Mucosa of rectum (tissue), 2 donors: Measurements from ENCODE around the gene MRAS.

Source experiments
- H3K27ac ChIP-seq, 2 donors: one replicate each; pipeline ENCODE4 v1.7.0; 2013; ENCODE audit warnings: inconsistent platforms in 2 of 2, low read depth in 2 of 2, low read length in 2 of 2
- H3K27me3 ChIP-seq, 2 donors: one replicate each; pipeline ENCODE4 v1.7.0; 2013; ENCODE audit warnings: low read length in 2 of 2; ENCODE audit not compliant: control insufficient read depth in 2 of 2, insufficient read depth in 2 of 2
- H3K36me3 ChIP-seq, 2 donors: one replicate each; pipeline ENCODE4 v1.7.0; 2013; ENCODE audit warnings: low read length in 2 of 2; ENCODE audit not compliant: control insufficient read depth in 2 of 2, insufficient read depth in 2 of 2
- H3K4me1 ChIP-seq, 2 donors: one replicate each; pipeline ENCODE4 v1.7.0; 2013; ENCODE audit warnings: low read length in 2 of 2, mild to moderate bottlenecking in 1 of 2; ENCODE audit not compliant: control insufficient read depth in 2 of 2, insufficient read depth in 2 of 2
- H3K4me3 ChIP-seq, 2 donors: one replicate each; pipeline ENCODE4 v1.7.0; 2013; ENCODE audit warnings: low read length in 2 of 2
- H3K9ac ChIP-seq, 2 donors: one replicate each; pipeline ENCODE4 v1.7.0; 2013; ENCODE audit warnings: low read length in 2 of 2, low read depth in 1 of 2, mild to moderate bottlenecking in 1 of 2
- H3K9me3 ChIP-seq, 2 donors: one replicate each; pipeline ENCODE4 v1.7.0; 2013; ENCODE audit warnings: low read length in 2 of 2; ENCODE audit not compliant: control insufficient read depth in 2 of 2
- donor health status: healthy.
- donor health status: Normal muscosa, but diverticular disease.

The MRAS gene

DNA sequence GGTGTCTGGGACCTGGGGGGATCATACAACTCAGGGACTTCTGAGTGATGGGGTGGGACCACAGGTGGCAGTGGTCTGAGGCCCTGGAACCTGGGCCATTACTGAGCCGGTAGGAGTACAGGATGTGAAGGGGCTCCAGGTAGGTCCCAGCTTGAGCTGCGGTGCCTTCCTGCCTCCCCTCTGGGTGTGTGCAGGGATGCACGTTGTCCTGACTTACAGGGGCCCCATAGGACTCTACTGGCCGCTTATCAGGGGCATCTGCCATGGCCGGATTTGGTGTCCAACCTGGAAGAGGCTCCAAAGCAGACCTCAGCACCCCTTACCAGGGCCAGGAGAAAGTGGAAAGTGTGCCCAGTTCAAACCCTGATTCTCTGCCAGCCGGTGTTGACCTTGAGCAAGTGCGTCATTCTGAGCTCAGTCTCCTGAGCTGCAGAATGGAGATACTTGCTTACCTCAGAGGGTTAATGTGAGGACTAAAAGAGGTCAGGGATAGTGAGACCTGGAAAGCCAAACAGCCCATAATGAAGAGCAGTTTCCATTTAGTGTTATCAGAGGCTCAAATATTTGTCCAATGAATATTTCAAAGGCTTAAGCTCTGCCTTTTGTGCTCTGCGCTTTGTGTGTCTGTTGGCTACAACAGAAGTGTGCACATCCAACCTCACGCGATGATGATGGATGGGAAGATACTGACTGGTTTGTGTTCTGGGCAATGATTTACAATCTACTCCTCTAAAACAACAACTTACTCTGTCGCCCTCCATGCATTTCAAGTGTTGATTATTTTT is 50.6 kb downstream of the MRAS start:
- H3K9ac ChIP-seq, result no peak overlapping the region
- no peaks in the 10 kb centered on the region for H3K36me3 ChIP-seq
- no peak overlapping the region for H3K4me3 ChIP-seq
- H3K9me3 ChIP-seq, result no peaks in the 10 kb centered on the region
- H3K27ac ChIP-seq, result no peak overlapping the region
- H3K4me1 ChIP-seq, result no peaks in the 10 kb centered on the region
- H3K27me3 ChIP-seq, result no peaks in the 10 kb centered on the region

GRCh38 chr3:138399766-138400165 is 51.4 kb downstream of the MRAS start:
- Histone ChIP-seq H3K4me3 (no peak overlapping the region), H3K36me3 (no peaks in the 10 kb centered on the region), H3K9me3 (no peaks in the 10 kb centered on the region), H3K4me1 (no peaks in the 10 kb centered on the region), H3K27ac (no peak overlapping the region), H3K9ac (no peak overlapping the region), H3K27me3 (no peaks in the 10 kb centered on the region)

DNA sequence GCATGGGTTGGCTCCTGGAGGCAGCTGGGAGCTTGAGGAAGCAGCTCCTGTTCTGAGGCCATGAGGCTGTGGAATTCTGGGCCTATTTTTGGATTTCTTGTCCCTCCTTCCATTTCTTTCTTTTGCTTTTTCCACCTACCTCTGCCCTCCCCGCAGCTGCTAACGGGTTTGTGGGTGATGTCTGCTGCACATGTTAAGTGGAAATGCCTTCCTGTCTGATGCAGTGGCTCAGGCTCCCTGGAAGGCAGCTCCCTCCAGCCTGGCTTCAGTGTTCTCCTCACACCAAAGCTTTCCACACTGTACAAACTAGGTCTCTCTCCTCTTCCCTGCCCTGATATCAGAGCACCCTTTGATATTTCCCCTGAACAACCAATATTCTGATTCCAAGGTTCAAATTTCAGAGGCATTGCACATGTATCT is 52.3 kb downstream of the MRAS start:
- Histone ChIP-seq H3K27ac (no peak overlapping the region), H3K36me3 (no peaks in the 10 kb centered on the region)

DNA sequence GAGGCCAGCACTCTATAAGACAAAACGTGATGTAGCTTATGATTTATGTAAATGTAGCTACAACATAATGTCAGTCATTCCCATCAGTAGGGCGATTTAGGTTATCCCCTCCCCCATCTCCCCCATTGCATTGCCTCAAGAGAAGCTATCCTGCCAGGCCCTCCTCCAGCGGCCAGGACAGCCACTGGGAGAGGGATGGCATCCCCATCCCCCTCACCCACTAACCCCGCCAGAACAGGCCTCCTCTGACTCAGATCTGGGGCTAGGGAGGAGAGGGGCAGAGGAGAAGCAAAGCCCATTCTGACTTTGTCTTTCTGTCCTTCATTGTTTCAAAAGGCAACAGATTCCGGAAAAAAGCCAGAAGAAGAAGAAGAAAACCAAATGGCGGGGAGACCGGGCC is 53.5 kb downstream of the MRAS start:
- Histone ChIP-seq H3K36me3 (no peaks in the 10 kb centered on the region), H3K27ac (no peak overlapping the region), H3K4me3 (no peak overlapping the region), H3K9ac (no peak overlapping the region), H3K9me3 (no peaks in the 10 kb centered on the region), H3K27me3 (no peaks in the 10 kb centered on the region), H3K4me1 (no peaks in the 10 kb centered on the region)

More for the DNA sequence above, 52.3 kb downstream of the MRAS start:
- Histone ChIP-seq H3K4me1 (no peaks in the 10 kb centered on the region), H3K27me3 (no peaks in the 10 kb centered on the region), H3K4me3 (no peak overlapping the region), H3K9me3 (no peaks in the 10 kb centered on the region), H3K9ac (no peak overlapping the region)

DNA sequence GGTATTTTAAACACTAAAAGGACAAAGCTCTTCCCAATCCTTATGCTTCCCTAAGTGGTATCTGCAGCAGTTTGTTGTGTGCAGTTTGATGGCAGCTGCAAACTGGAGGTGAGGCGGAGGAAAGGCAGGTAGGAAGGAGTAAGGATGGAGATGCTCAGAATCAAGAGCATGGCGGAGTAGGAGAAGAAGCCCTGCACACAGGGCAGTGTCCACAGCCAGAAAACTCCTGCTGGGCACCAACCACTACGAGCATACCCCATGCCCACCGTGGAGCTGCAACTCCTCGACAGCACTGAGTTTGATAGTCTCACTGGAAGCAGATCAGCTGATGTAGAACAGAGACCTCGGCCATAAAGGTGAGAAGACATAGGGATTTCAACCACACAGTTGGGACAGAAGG is 55.7 kb downstream of the MRAS start:
- H3K27ac ChIP-seq, result no peak overlapping the region
- H3K36me3 ChIP-seq, result no peaks in the 10 kb centered on the region
- H3K9me3 ChIP-seq, result no peaks in the 10 kb centered on the region
- H3K4me3 ChIP-seq, result no peak overlapping the region
- no peak overlapping the region for H3K9ac ChIP-seq
- no peaks in the 10 kb centered on the region for H3K4me1 ChIP-seq
- no peaks in the 10 kb centered on the region for H3K27me3 ChIP-seq

DNA sequence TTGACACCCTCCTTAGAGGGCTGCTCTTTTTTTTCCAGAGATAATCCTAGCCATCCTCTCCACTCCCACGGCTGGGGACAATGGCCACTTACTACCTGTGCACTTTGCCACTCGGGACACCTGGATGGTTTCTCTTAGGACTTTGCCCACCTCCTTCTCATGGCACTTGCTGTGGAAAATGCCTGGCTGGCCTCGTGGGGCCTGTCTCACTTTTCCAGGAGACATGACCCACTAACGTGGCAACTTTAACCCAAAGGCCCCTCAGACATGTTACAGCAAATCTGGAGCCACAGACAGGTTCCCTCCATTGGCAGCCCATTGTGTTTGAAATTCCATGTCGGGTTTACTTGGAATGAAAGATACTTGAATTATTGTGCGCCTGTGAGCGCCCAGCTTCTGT is 56.6 kb downstream of the MRAS start:
- Histone ChIP-seq H3K36me3 (no peaks in the 10 kb centered on the region), H3K9ac (no peak overlapping the region), H3K4me1 (no peaks in the 10 kb centered on the region), H3K27ac (no peak overlapping the region), H3K9me3 (no peaks in the 10 kb centered on the region), H3K4me3 (no peak overlapping the region), H3K27me3 (no peaks in the 10 kb centered on the region)

GRCh38 chr3:138405486-138405885 is 57.1 kb downstream of the MRAS start:
- Histone ChIP-seq H3K27ac (no peak overlapping the region), H3K36me3 (no peaks in the 10 kb centered on the region), H3K27me3 (no peaks in the 10 kb centered on the region), H3K9ac (no peak overlapping the region), H3K4me3 (no peak overlapping the region), H3K4me1 (no peaks in the 10 kb centered on the region), H3K9me3 (no peaks in the 10 kb centered on the region)

GRCh38 chr3:138406606-138407005 is 58.2 kb downstream of the MRAS start:
- Histone ChIP-seq H3K4me3 (no peak overlapping the region), H3K27me3 (no peaks in the 10 kb centered on the region), H3K27ac (no peak overlapping the region), H3K9me3 (no peaks in the 10 kb centered on the region), H3K4me1 (no peaks in the 10 kb centered on the region), H3K9ac (no peak overlapping the region), H3K36me3 (no peaks in the 10 kb centered on the region)

DNA sequence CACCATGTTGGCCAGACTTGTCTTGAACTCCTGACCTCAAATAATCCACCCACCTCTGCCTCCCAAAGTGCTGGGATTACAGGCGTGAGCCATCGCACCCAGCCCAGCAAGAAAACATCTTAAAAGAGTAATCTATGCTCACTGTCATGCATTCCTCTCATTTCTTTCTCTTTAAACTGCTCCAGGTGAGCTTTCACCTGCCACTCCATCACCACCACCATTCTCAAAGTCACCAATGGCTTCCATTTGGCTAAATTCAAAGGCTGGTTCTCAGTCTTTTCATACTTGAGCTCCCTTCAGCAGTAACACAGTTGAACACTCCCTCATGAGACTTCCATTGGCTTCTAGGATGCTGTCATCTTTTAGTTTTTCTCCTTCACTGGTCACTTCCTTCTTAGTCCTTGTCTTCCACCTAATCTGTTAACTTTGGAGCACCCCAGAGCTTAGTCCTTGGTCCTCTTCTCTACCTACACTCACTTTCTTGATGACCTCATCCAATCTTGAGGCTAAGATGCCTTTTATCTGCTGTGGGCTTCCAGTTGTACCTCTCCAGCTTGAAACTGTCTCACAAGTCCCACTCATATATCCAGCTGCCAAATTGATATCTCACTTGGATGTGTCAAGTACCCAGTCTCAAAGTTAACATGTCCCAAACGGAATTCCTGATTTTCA is 59.0 kb downstream of the MRAS start:
- Histone ChIP-seq H3K27ac (no peak overlapping the region), H3K9me3 (no peaks in the 10 kb centered on the region), H3K36me3 (no peaks in the 10 kb centered on the region), H3K4me3 (no peak overlapping the region), H3K27me3 (no peaks in the 10 kb centered on the region), H3K4me1 (no peaks in the 10 kb centered on the region), H3K9ac (no peak overlapping the region)

GRCh38 chr3:138408751-138409570 is 60.6 kb downstream of the MRAS start:
- H3K27me3 ChIP-seq, result no peaks in the 10 kb centered on the region
- no peaks in the 10 kb centered on the region for H3K36me3 ChIP-seq
- no peaks in the 10 kb centered on the region for H3K9me3 ChIP-seq
- H3K27ac ChIP-seq, result no peak overlapping the region
- no peak overlapping the region for H3K9ac ChIP-seq
- H3K4me3 ChIP-seq, result no peak overlapping the region
- no peaks in the 10 kb centered on the region for H3K4me1 ChIP-seq
